Measurements from ENCODE around the gene ITPKB.

DNA sequence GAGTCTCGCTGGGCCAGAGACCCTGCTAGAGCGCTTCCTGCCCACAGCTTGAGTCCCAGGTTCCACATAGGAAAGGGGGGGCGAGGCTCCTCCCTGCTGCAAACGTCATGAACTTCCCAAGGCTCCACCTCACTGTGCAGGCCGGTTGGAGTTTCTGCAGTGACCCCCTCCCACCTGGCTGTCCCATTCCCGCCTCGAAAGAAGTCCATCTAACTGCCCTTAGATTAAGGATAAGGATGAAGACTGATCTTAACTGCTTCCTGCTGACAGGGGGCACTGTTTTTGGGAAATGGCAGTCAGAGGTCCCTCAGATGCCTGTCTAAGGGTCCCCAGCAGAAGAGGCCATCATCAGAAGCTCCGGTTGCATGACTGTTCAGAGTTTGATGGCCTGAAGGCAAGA, 127.8 kb downstream of the ITPKB start:
- TF ChIP-seq, protein P1, sequence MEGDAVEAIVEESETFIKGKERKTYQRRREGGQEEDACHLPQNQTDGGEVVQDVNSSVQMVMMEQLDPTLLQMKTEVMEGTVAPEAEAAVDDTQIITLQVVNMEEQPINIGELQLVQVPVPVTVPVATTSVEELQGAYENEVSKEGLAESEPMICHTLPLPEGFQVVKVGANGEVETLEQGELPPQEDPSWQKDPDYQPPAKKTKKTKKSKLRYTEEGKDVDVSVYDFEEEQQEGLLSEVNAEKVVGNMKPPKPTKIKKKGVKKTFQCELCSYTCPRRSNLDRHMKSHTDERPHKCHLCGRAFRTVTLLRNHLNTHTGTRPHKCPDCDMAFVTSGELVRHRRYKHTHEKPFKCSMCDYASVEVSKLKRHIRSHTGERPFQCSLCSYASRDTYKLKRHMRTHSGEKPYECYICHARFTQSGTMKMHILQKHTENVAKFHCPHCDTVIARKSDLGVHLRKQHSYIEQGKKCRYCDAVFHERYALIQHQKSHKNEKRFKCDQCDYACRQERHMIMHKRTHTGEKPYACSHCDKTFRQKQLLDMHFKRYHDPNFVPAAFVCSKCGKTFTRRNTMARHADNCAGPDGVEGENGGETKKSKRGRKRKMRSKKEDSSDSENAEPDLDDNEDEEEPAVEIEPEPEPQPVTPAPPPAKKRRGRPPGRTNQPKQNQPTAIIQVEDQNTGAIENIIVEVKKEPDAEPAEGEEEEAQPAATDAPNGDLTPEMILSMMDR (IDR thresholded peaks at IDR 0.05; ENCODE audit: insufficient read depth, low read length), result no peak
- TF ChIP-seq GABPA (IDR thresholded peaks at IDR 0.05; ENCODE audit: low read depth) (no peak), POLR2AphosphoS5 (IDR thresholded peaks at IDR 0.05; ENCODE audit: low read depth) (no peak)
